HEK293T (cell line): ENCODE results near the gene ISM2.

Source experiments
- ARNT ChIP-seq: fragments of 450-650 bp; IDR thresholded peaks from 2 replicates; pipeline ENCODE4 v1.6.1; 2017; ENCODE audit warnings: mild to moderate bottlenecking
- BHLHE40 ChIP-seq: fragments of 450-650 bp; IDR thresholded peaks from 2 replicates; pipeline ENCODE4 v1.6.1; 2016; ENCODE audit warnings: mild to moderate bottlenecking, moderate library complexity, borderline replicate concordance
- ELF4 ChIP-seq: fragments of 450-650 bp; IDR thresholded peaks from 2 replicates; pipeline ENCODE4 v1.6.1; 2017; ENCODE audit warnings: antibody characterized with exemption
- FOXK2 ChIP-seq: fragments of 450-650 bp; IDR thresholded peaks from 2 replicates; pipeline ENCODE4 v1.6.1; 2016; ENCODE audit warnings: mild to moderate bottlenecking
- FOXM1 ChIP-seq: fragments of 450-650 bp; IDR thresholded peaks from 2 replicates; pipeline ENCODE4 v1.6.1; 2017; ENCODE audit warnings: mild to moderate bottlenecking, borderline replicate concordance
- HDGF ChIP-seq: fragments of 450-650 bp; IDR thresholded peaks from 2 replicates; pipeline ENCODE4 v1.6.1; 2017; ENCODE audit warnings: antibody characterized with exemption, borderline replicate concordance
- L3MBTL2 ChIP-seq: fragments of 450-650 bp; conservative IDR thresholded peaks from 2 replicates; pipeline ENCODE4 v1.6.1; 2016; ENCODE audit warnings: mild to moderate bottlenecking
- LEF1 ChIP-seq: fragments of 450-650 bp; IDR thresholded peaks from 2 replicates; pipeline ENCODE4 v1.6.1; 2017; ENCODE audit warnings: mild to moderate bottlenecking, borderline replicate concordance
- NFRKB ChIP-seq: fragments of 450-650 bp; IDR thresholded peaks from 2 replicates; pipeline ENCODE4 v1.6.1; 2016; ENCODE audit warnings: mild to moderate bottlenecking, moderate library complexity
- SP1 ChIP-seq: fragments of 450-650 bp; IDR thresholded peaks from 2 replicates; pipeline ENCODE4 v1.6.1; 2017
- SUZ12 ChIP-seq: fragments of 450-650 bp; IDR thresholded peaks from 2 replicates; pipeline ENCODE4 v1.6.1; 2016; ENCODE audit warnings: mild to moderate bottlenecking
- ZNF384 ChIP-seq: fragments of 450-650 bp; IDR thresholded peaks from 2 replicates; pipeline ENCODE4 v1.6.1; 2016

DNA sequence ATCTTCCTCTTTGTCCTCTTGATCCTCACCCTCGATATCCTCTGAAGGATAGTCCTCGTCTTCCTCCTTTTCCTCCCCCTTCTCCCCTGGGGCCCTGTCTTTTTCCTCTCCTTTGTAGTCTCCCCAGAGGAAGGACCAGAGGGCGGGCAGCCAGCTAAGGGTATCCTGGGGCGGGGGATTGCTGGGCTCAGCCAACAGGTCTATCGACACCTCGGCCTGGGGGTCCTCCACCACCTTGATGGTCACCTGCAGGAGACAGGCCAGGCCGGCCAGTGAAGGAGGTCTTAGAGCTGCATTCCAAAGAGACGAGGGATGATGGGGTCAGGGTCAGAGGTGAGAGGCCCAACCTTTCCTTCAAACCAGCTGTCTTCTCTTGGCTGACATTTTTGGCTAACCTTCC, 16.2 kb downstream of the ISM2 start:
- no peak for TF ChIP-seq BHLHE40
- TF ChIP-seq L3MBTL2 = no peak
- no peak for TF ChIP-seq SUZ12
- no peak for TF ChIP-seq FOXK2
- no peak for TF ChIP-seq SP1
- TF ChIP-seq HDGF = no peak
- TF ChIP-seq FOXM1 = no peak
- TF ChIP-seq NFRKB = no peak
- TF ChIP-seq ZNF384 = no peak
- TF ChIP-seq ELF4 = no peak
- no peak for TF ChIP-seq LEF1
- no peak for TF ChIP-seq ARNT
